ENCODE data around the gene PBOV1.

- no peak for TF ChIP-seq CTCF (conservative IDR thresholded peaks at IDR 0.05)
- TF ChIP-seq ZFX (IDR thresholded peaks at IDR 0.05) = no peak
Observed at GRCh38 chr6:138196122-138196738, 22.1 kb downstream of the PBOV1 start.

All from C4-2B (cell line).